H1 (cell line): ENCODE data around the gene TMTC2. TPM values are rescaled to one million over a fixed set of nuclear protein-coding genes. Genes with fewer than 3 reads are reported as not detected.

Source experiments
- CTCF ChIA-PET: fragments of 300-600 bp; sonication (Branson Sonifier 250); formaldehyde crosslinking; loops from one replicate; lab custom pipeline; 2021; ENCODE audit not compliant: partially characterized antibody; lab: Charles Lee
- POLR2A ChIA-PET: fragments of 300-600 bp; sonication (Branson Sonifier 250); formaldehyde crosslinking; loops from one replicate; lab custom pipeline; 2021; ENCODE audit warnings: inconsistent platforms; ENCODE audit not compliant: partially characterized antibody; lab: Charles Lee
- DNase-seq, 2 experiments: peaks; one replicate each; pipeline versions ENCODE4 v3.0.0 to v3.0.0-alpha.2; 2010 to 2022; ENCODE audit warnings: low spot score in 2 of 2, low read depth in 1 of 2, mixed read lengths in 1 of 2
- FAIRE-seq: peaks from 2 replicates; lab custom pipeline; 2011; peaks lifted over from hg19 to GRCh38; lab: Jason Lieb, UNC
- H2AFZ ChIP-seq: 2 replicates; pipeline ENCODE4 v1.8.1; 2012; ENCODE audit warnings: low read length, inconsistent platforms
- H2AK5ac ChIP-seq: 2 replicates; pipeline ENCODE4 v1.6.1; 2013; ENCODE audit warnings: low read depth, low read length
- H2BK120ac ChIP-seq: replicated peaks from 2 replicates; pipeline ENCODE3; 2013; ENCODE audit warnings: low read depth, low read length, inconsistent platforms
- H2BK12ac ChIP-seq: 2 replicates; pipeline ENCODE4 v1.6.1; 2013; ENCODE audit warnings: low read depth, low read length
- H2BK15ac ChIP-seq: 2 replicates; pipeline ENCODE4 v1.6.1; 2013; ENCODE audit warnings: low read length
- H2BK20ac ChIP-seq: 2 replicates; pipeline ENCODE4 v1.6.1; 2013; ENCODE audit warnings: low read length
- H2BK5ac ChIP-seq: 2 replicates; pipeline ENCODE4 v1.6.1; 2013; ENCODE audit warnings: low read depth, low read length
- H3K14ac ChIP-seq: 2 replicates; pipeline ENCODE4 v1.6.1; 2013; ENCODE audit warnings: inconsistent platforms; ENCODE audit not compliant: insufficient read length
- H3K18ac ChIP-seq: 2 replicates; pipeline ENCODE4 v1.6.1; 2013; ENCODE audit warnings: low read length; ENCODE audit errors: extremely low read depth
- H3K23ac ChIP-seq: 2 replicates; pipeline ENCODE4 v1.6.1; 2013; ENCODE audit warnings: inconsistent platforms; ENCODE audit not compliant: insufficient read length
- H3K23me2 ChIP-seq: 2 replicates; pipeline ENCODE4 v1.6.1; 2013; ENCODE audit warnings: low read depth, low read length
- H3K27ac ChIP-seq: 2 replicates; pipeline ENCODE4 v1.6.1; 2011; ENCODE audit warnings: low read depth, low read length, inconsistent platforms
- H3K27me3 ChIP-seq, 4 experiments: replicated peaks in 1 of 4; 1 replicate in 1 of 4; 2 replicates in 3 of 4; pipeline versions ENCODE4 v1.6.1 to v1.8.1; 2011 to 2013; ENCODE audit warnings: low read length in 3 of 4, mild to moderate bottlenecking in 3 of 4, inconsistent platforms in 2 of 4, mixed read lengths in 2 of 4, moderate library complexity in 1 of 4; ENCODE audit not compliant: control insufficient read depth in 3 of 4, insufficient read depth in 3 of 4; ENCODE audit errors: extremely low read depth in 1 of 4
- H3K36me3 ChIP-seq, 4 experiments: 2 replicates each; pipeline versions ENCODE4 v1.6.1 to v1.8.1; 2011 to 2013; ENCODE audit warnings: mild to moderate bottlenecking in 4 of 4, low read length in 3 of 4, moderate library complexity in 2 of 4, control low read depth in 1 of 4, inconsistent platforms in 1 of 4; ENCODE audit not compliant: insufficient read depth in 4 of 4, control insufficient read depth in 2 of 4
- H3K4ac ChIP-seq: replicated peaks from 2 replicates; pipeline ENCODE3; 2013; ENCODE audit warnings: low read length, low read depth, mixed read lengths, inconsistent platforms; ENCODE audit not compliant: insufficient read length
- H3K4me1 ChIP-seq, 4 experiments: replicated peaks in 1 of 4; 1 replicate in 1 of 4; 2 replicates in 3 of 4; pipeline versions ENCODE4 v1.6.1 to v1.8.1; 2011 to 2013; ENCODE audit warnings: low read length in 3 of 4, inconsistent platforms in 2 of 4, mixed read lengths in 1 of 4; ENCODE audit not compliant: insufficient read depth in 4 of 4, control insufficient read depth in 3 of 4
- H3K4me2 ChIP-seq, 2 experiments: 2 replicates each; pipeline versions ENCODE4 v1.6.1 to v1.8.1; 2011 to 2013; ENCODE audit warnings: low read depth in 2 of 2, low read length in 2 of 2, control low read depth in 1 of 2, inconsistent platforms in 1 of 2, mild to moderate bottlenecking in 1 of 2; ENCODE audit not compliant: insufficient read depth in 1 of 2
- H3K4me3 ChIP-seq, 4 experiments: fragments of 200-600, 300-600 bp in 1 of 4; sonication (generic), shearing (Covaris generic), sonication (Bioruptor Twin) in 1 of 4; 2 replicates each; pipeline versions ENCODE4 v1.5.1 to v1.8.1; 2011 to 2016; ENCODE audit warnings: low read length in 4 of 4, low read depth in 3 of 4, control low read depth in 2 of 4, inconsistent platforms in 2 of 4, mild to moderate bottlenecking in 2 of 4, mixed read lengths in 1 of 4, moderate library complexity in 1 of 4; ENCODE audit not compliant: insufficient read depth in 2 of 4; ENCODE audit errors: extremely low read depth in 1 of 4
- H3K56ac ChIP-seq: replicated peaks from 2 replicates; pipeline ENCODE3; 2013; ENCODE audit warnings: low read depth, mild to moderate bottlenecking, mixed read lengths, low read length, inconsistent platforms; ENCODE audit not compliant: insufficient read length
- H3K79me1 ChIP-seq: 2 replicates; pipeline ENCODE4 v1.6.1; 2013; ENCODE audit warnings: low read depth, low read length, control low read depth
- H3K79me2 ChIP-seq, 2 experiments: 2 replicates each; pipeline versions ENCODE4 v1.6.1 to v1.8.1; 2012 to 2013; ENCODE audit warnings: low read length in 2 of 2, mild to moderate bottlenecking in 2 of 2, inconsistent platforms in 1 of 2; ENCODE audit not compliant: insufficient read depth in 2 of 2, control insufficient read depth in 1 of 2
- H3K9ac ChIP-seq, 4 experiments: replicated peaks in 1 of 4; 1 replicate in 1 of 4; 2 replicates in 3 of 4; pipeline versions ENCODE4 v1.6.1 to v1.8.1; 2011 to 2013; ENCODE audit warnings: low read depth in 3 of 4, low read length in 3 of 4, control low read depth in 2 of 4, mild to moderate bottlenecking in 2 of 4, moderate library complexity in 2 of 4, inconsistent platforms in 1 of 4; ENCODE audit errors: extremely low read depth in 1 of 4
- H3K9me3 ChIP-seq, 2 experiments: 2 replicates each; pipeline versions ENCODE4 v1.6.1 to v1.8.1; 2012 to 2013; ENCODE audit warnings: mild to moderate bottlenecking in 2 of 2, moderate library complexity in 2 of 2, control low read depth in 1 of 2, inconsistent platforms in 1 of 2, low read depth in 1 of 2, low read length in 1 of 2, mixed read lengths in 1 of 2; ENCODE audit not compliant: insufficient read depth in 2 of 2
- H4K20me1 ChIP-seq, 2 experiments: replicated peaks in 1 of 2; 2 replicates each; pipeline versions ENCODE3 to v1.8.1; 2011 to 2013; ENCODE audit warnings: inconsistent platforms in 2 of 2, low read length in 2 of 2, mild to moderate bottlenecking in 1 of 2; ENCODE audit not compliant: insufficient read depth in 2 of 2, control insufficient read depth in 1 of 2
- H4K5ac ChIP-seq: 2 replicates; pipeline ENCODE4 v1.6.1; 2013; ENCODE audit warnings: low read length, low read depth, mixed read lengths, inconsistent platforms; ENCODE audit not compliant: insufficient read length
- H4K8ac ChIP-seq: 2 replicates; pipeline ENCODE4 v1.8.0; 2013; ENCODE audit warnings: mild to moderate bottlenecking, moderate library complexity, low read length, inconsistent platforms; ENCODE audit not compliant: insufficient read depth; ENCODE audit errors: extremely low read depth
- H4K91ac ChIP-seq: replicated peaks from 2 replicates; pipeline ENCODE3; 2013; ENCODE audit warnings: low read length, mixed read lengths, inconsistent platforms; ENCODE audit not compliant: insufficient read length
- CEBPB ChIP-seq: IDR thresholded peaks from 2 replicates; pipeline ENCODE4 v1.6.1; 2012; ENCODE audit warnings: low read depth, low read length
- CHD1 ChIP-seq: IDR thresholded peaks from 2 replicates; pipeline ENCODE4 v1.6.1; 2012; ENCODE audit warnings: low read depth, low read length, improper control_type of control experiment
- CTBP2 ChIP-seq: IDR thresholded peaks from 2 replicates; pipeline ENCODE4 v1.7.0; 2011; ENCODE audit warnings: borderline replicate concordance, mild to moderate bottlenecking, moderate library complexity, mixed read lengths, low read length; ENCODE audit not compliant: insufficient read depth, insufficient read length
- JUN ChIP-seq: IDR thresholded peaks from 2 replicates; pipeline ENCODE4 v1.6.1; 2011; ENCODE audit warnings: low read depth, mild to moderate bottlenecking, improper control_type of control experiment, low read length
- KDM1A ChIP-seq: fragments of 200-600, 300-600 bp; sonication (generic); IDR thresholded peaks from 2 replicates; pipeline ENCODE4 v1.7.1; 2016; ENCODE audit warnings: mild to moderate bottlenecking, low read length, borderline replicate concordance
- PHF8 ChIP-seq: fragments of 200-600 bp; sonication (generic); conservative IDR thresholded peaks from 2 replicates; pipeline ENCODE4 v1.7.1; 2012; ENCODE audit warnings: low read depth, mild to moderate bottlenecking, inconsistent platforms, low read length, moderate library complexity
- POLR2A ChIP-seq, 2 experiments: IDR thresholded peaks; 1 replicate in 1 of 2; 2 replicates in 1 of 2; pipeline ENCODE4 v1.6.1; 2011; ENCODE audit warnings: low read depth in 2 of 2, low read length in 2 of 2, mild to moderate bottlenecking in 2 of 2; ENCODE audit errors: control extremely low read depth in 1 of 2
- SIRT6 ChIP-seq: IDR thresholded peaks from one replicate; pipeline ENCODE4 v1.7.1; 2012; ENCODE audit warnings: low read length, inconsistent platforms
- TEAD4 ChIP-seq: IDR thresholded peaks from 2 replicates; pipeline ENCODE4 v1.6.1; 2012; ENCODE audit warnings: low read depth, low read length, inconsistent platforms, mixed read lengths
- ZNF274 ChIP-seq: IDR thresholded peaks from 2 replicates; pipeline ENCODE4 v1.7.0; 2012; ENCODE audit warnings: low read length, borderline replicate concordance; ENCODE audit errors: extremely low read depth
- WGBS, 2 experiments: shearing (Covaris generic) in 1 of 2; methylation state at CpG; one replicate each; pipeline versions ENCODE4 v1.1.6 to v1.1.7; 2013 to 2015; ENCODE audit warnings: low lambda C conversion rate in 2 of 2, mixed read lengths in 2 of 2, inconsistent platforms in 1 of 2, low coverage in 1 of 2, missing lambda C conversion rate in 1 of 2; ENCODE audit not compliant: insufficient replicate concordance in 2 of 2, insufficient coverage in 1 of 2, insufficient read length in 1 of 2; ENCODE audit errors: extremely low coverage in 1 of 2, missing lambda C conversion rate in 1 of 2; 5-methylcytosine and 5-hydroxymethylcytosine counted together
- polyA plus RNA-seq, 7 experiments: library from polyadenylated mRNA; depleted of rRNA in 3 of 7; stranded (reverse) in 5 of 7; unstranded in 2 of 7; fragments of >200 nt in 5 of 7; fragments of 200-250 nt in 2 of 7; gene quantifications; 1 replicate in 5 of 7; 2 replicates in 1 of 7; 4 replicates in 1 of 7; pipeline versions ENCODE4 v1.2.1 to v1.2.3, GENCODE V29; 2011 to 2013; ENCODE audit warnings: missing spikeins in 2 of 7, mixed read lengths in 2 of 7
- total RNA-seq: library from RNA; stranded (reverse); fragmentation: NEBNext Ultra II Directional; extraction: Animal tissue kit (Norgen Biotek cat#: 25700); gene quantifications from 2 replicates; pipeline ENCODE4 v1.2.1, GENCODE V29; 2021

The TMTC2 gene
- total and polyA plus RNA-seq, 2 of the 8 experiments (the other 6 are each of a cell fraction or from before 2014, with no cell fraction given): 2.3 to 3.9 TPM

GRCh38 chr12:82749015-82749414 is 62.3 kb downstream of the TMTC2 start:
- no peak for FAIRE-seq
- no peaks in the 10 kb centered on the region for H3K79me2 ChIP-seq
- no peak overlapping the region for H4K91ac ChIP-seq
- no peak overlapping the region for H4K5ac ChIP-seq
- H3K9me3 ChIP-seq: no peaks in the 10 kb centered on the region
- no peaks in the 10 kb centered on the region for H3K36me3 ChIP-seq
- H4K8ac ChIP-seq: no peak overlapping the region
- TF ChIP-seq CHD1: no peak
- no peak for TF ChIP-seq TEAD4
- TF ChIP-seq SIRT6: no peak
- TF ChIP-seq PHF8: no peak
- TF ChIP-seq ZNF274: no peak
- TF ChIP-seq CEBPB: no peak
- no peak for TF ChIP-seq CTBP2
- TF ChIP-seq JUN: no peak
- no peak for TF ChIP-seq POLR2A (IDR thresholded peaks at IDR 0.05; ENCODE audit: control extremely low read depth in 1 of 2, low read depth in 2 of 2, low read length in 2 of 2)
- TF ChIP-seq KDM1A: no peak
- H3K27me3 ChIP-seq: no peaks in the 10 kb centered on the region
- no peak for DNase-seq
- H2BK120ac ChIP-seq: no peak overlapping the region
- no peak overlapping the region for H2BK20ac ChIP-seq
- H3K4ac ChIP-seq: no peak overlapping the region
- no peak overlapping the region for H2BK15ac ChIP-seq
- 86% methylated on average over 4 of the region's 4 CpGs; no CpG with 5 or more reads in 1 of the 2 experiments for WGBS, 2 experiments
- no peaks in the 10 kb centered on the region for H4K20me1 ChIP-seq
- ChIA-PET POLR2A (interaction anchor here (1.3 kb wide), 1 partner anchor 63 kb away, joined by 3 read pairs; the partner anchor contains the start of gene TMTC2), CTCF (interaction anchor here (0.6 to 1.6 kb wide), 2 partner anchors 9 to 75 kb away, joined by 3 to 5 read pairs; no protein-coding TSS in a partner anchor)
- H3K23ac ChIP-seq: no peak overlapping the region
- no peak overlapping the region for H3K18ac ChIP-seq
- H2AFZ ChIP-seq: no peak overlapping the region
- no peak overlapping the region for H3K4me2 ChIP-seq
- no peak overlapping the region for H2BK12ac ChIP-seq
- H3K79me1 ChIP-seq: no peaks in the 10 kb centered on the region
- H2AK5ac ChIP-seq: no peak overlapping the region
- H3K23me2 ChIP-seq: no peaks in the 10 kb centered on the region
- no peak overlapping the region for H2BK5ac ChIP-seq
- no peak overlapping the region for H3K56ac ChIP-seq
- no peaks in the 10 kb centered on the region for H3K4me1 ChIP-seq
- H3K4me3 ChIP-seq: no peak overlapping the region
- no peak overlapping the region for H3K9ac ChIP-seq
- no peak overlapping the region for H3K27ac ChIP-seq
- no peak overlapping the region for H3K14ac ChIP-seq
